Stomach (tissue), 9 donors: Measurements from ENCODE around the gene MEIOC. TPM values are rescaled to one million over a fixed set of nuclear protein-coding genes. Genes with fewer than 3 reads are reported as not detected.
"Not testable (repeated sequence)": the region's sequence is repeated elsewhere in the genome, so short reads cannot be mapped to it uniquely, and the experiment has no call there.

ENCODE experiments used
- DNase-seq, 2 donors: peaks; one replicate each; pipeline versions ENCODE4 v3.0.0 to v3.0.0-alpha.2; 2013 to 2019
- H3K27ac ChIP-seq, 5 donors: fragments of 200-600 bp in 4 of 5; sonication (generic) in 4 of 5; one replicate each; pipeline ENCODE4 v1.5.1; 2013 to 2019; ENCODE audit warnings: mild to moderate bottlenecking in 1 of 5, moderate library complexity in 1 of 5
- H3K27me3 ChIP-seq, 3 donors: fragments of 200-600 bp; sonication (generic); one replicate each; pipeline ENCODE4 v1.5.1; 2017 to 2019; ENCODE audit warnings: mixed run types in 1 of 3
- H3K36me3 ChIP-seq, 4 donors: fragments of 200-600 bp; sonication (generic); 1 replicate in 3 of 4; 2 replicates in 1 of 4; pipeline ENCODE4 v1.5.1; 2016 to 2019
- H3K4me1 ChIP-seq, 4 donors: fragments of 200-600 bp; sonication (generic); one replicate each; pipeline ENCODE4 v1.5.1; 2016 to 2019
- H3K4me3 ChIP-seq, 4 donors: fragments of 200-600 bp; sonication (generic) in 3 of 4; one replicate each; pipeline ENCODE4 v1.5.1; 2016 to 2019; ENCODE audit warnings: mild to moderate bottlenecking in 1 of 4
- H3K9me3 ChIP-seq, 4 donors: fragments of 200-600 bp; sonication (generic); one replicate each; pipeline ENCODE4 v1.5.1; 2016 to 2019
- CTCF ChIP-seq, 7 experiments: fragments of 450-650 bp in 4 of 7; fragments of 200-600 bp in 3 of 7; sonication (generic) in 3 of 7; IDR thresholded peaks; one replicate each; pipeline ENCODE4 v1.5.1; 2016 to 2019; ENCODE audit warnings: antibody characterized with exemption in 7 of 7, control low read depth in 2 of 7, mild to moderate bottlenecking in 1 of 7
- EP300 ChIP-seq: sonication (generic); formaldehyde crosslinking; IDR thresholded peaks from one replicate; pipeline ENCODE4 v1.6.1; 2017; ENCODE audit warnings: antibody characterized with exemption
- POLR2A ChIP-seq, 4 donors: fragments of 450-650 bp; IDR thresholded peaks; one replicate each; pipeline ENCODE4 v1.6.1; 2016; ENCODE audit warnings: antibody characterized with exemption in 4 of 4, control low read depth in 2 of 4, mild to moderate bottlenecking in 1 of 4, moderate library complexity in 1 of 4
- POLR2AphosphoS5 ChIP-seq, 3 donors: sonication (generic); formaldehyde crosslinking; IDR thresholded peaks; one replicate each; pipeline ENCODE4 v1.6.1; 2016; ENCODE audit warnings: antibody characterized with exemption in 3 of 3
- WGBS, 5 donors: extraction: QIAGEN DNeasy Blood & Tissue Kit in 3 of 5; methylation state at CpG; one replicate each; pipeline versions ENCODE4 v1.1.5 to v1.1.7; 2013 to 2018; 5-methylcytosine and 5-hydroxymethylcytosine counted together
- intact Hi-C: fragments of 100-400 bp; cut with DNase I; formaldehyde crosslinking; loops from one replicate; pipeline ENCODE4 v1.15.1; 2023; ENCODE audit warnings: low total_unique reads
- polyA plus RNA-seq, 3 donors: library from polyadenylated mRNA; stranded (reverse); fragments of 200-250 nt; gene quantifications; one replicate each; pipeline ENCODE4 v1.2.3, GENCODE V29; 2013
- total RNA-seq, 5 donors: library from RNA; depleted of rRNA; stranded (reverse); fragments of >200 nt; gene quantifications; one replicate each; pipeline versions ENCODE4 v1.1.0 to v1.2.3, GENCODE V29; 2014 to 2016
- donor health status: healthy with polysubstance abuse.
- donor health status: Bipolar disorder and iron deficiency.
- donor health status: healthy.

Gene MEIOC
- total and polyA plus RNA-seq, 8 donors: 0.03 TPM; not detected in 7

GRCh38 chr17:44666006-44666405 lies 9.7 kb downstream of the MEIOC start:
- no peak for TF ChIP-seq POLR2AphosphoS5 (IDR thresholded peaks at IDR 0.05)
- TF ChIP-seq CTCF (IDR thresholded peaks at IDR 0.05): no peak
- no peak for TF ChIP-seq POLR2A (IDR thresholded peaks at IDR 0.05)
- no peak for TF ChIP-seq EP300
- Histone ChIP-seq H3K4me3 (no peak overlapping the region), H3K27me3 (peaks cover 0 to 6% (median 0%) of the 10 kb centered on the region in 3 donors), H3K27ac (no peak overlapping the region), H3K36me3 (no peaks in the 10 kb centered on the region), H3K9me3 (no peaks in the 10 kb centered on the region), H3K4me1 (no peaks in the 10 kb centered on the region)
- intact Hi-C loops: no loop called here
- WGBS, 5 donors: 92 to 100% (median 95%) methylated on average over 1 of the region's 1 CpG
- no peak for DNase-seq

- Histone ChIP-seq H3K4me3 (no peak overlapping the region), H3K36me3 (peaks cover 0 to 12% (median 6%) of the 10 kb centered on the region in 4 donors), H3K27ac (no peak overlapping the region), H3K9me3 (no peaks in the 10 kb centered on the region), H3K27me3 (no peaks in the 10 kb centered on the region), H3K4me1 (no peaks in the 10 kb centered on the region)
- intact Hi-C loops: no loop called here
- TF ChIP-seq POLR2A (IDR thresholded peaks at IDR 0.05) (no peak), CTCF (IDR thresholded peaks at IDR 0.05) (peak in 3 of 7 experiments; percentile 13 to 37 (median 36))
- DNase-seq: peak in 1 of 2 donors; percentile 23
These were observed 16.3 kb downstream of the MEIOC start for GRCh38 chr17:44672479-44673093.

GRCh38 chr17:44673893-44674292 lies 17.6 kb downstream of the MEIOC start:
- no peaks in the 10 kb centered on the region for H3K9me3 ChIP-seq
- no peak overlapping the region for H3K4me3 ChIP-seq
- no peak for DNase-seq
- peaks cover 0 to 22% (median 18%) of the 10 kb centered on the region in 4 donors for H3K36me3 ChIP-seq
- no peak overlapping the region for H3K27ac ChIP-seq
- H3K27me3 ChIP-seq: no peaks in the 10 kb centered on the region
- intact Hi-C loops: no loop called here
- WGBS, 5 donors: 21 to 66% (median 51%) methylated on average over 2 of the region's 2 CpGs
- H3K4me1 ChIP-seq: no peaks in the 10 kb centered on the region
- TF ChIP-seq POLR2A (IDR thresholded peaks at IDR 0.05): no peak
- no peak for TF ChIP-seq POLR2AphosphoS5 (IDR thresholded peaks at IDR 0.05)
- no peak for TF ChIP-seq CTCF (IDR thresholded peaks at IDR 0.05)
- TF ChIP-seq EP300: no peak

GRCh38 chr17:44677136-44677535 lies 20.9 kb downstream of the MEIOC start:
- H3K36me3 ChIP-seq: peaks cover 6 to 55% (median 50%) of the 10 kb centered on the region in 4 donors
- H3K4me3 ChIP-seq: no peak overlapping the region
- intact Hi-C loops: no loop called here
- TF ChIP-seq EP300 (no peak), POLR2A (IDR thresholded peaks at IDR 0.05) (no peak), CTCF (IDR thresholded peaks at IDR 0.05) (no peak), POLR2AphosphoS5 (IDR thresholded peaks at IDR 0.05) (no peak)
- no peak overlapping the region for H3K27ac ChIP-seq
- no peaks in the 10 kb centered on the region for H3K9me3 ChIP-seq
- no peaks in the 10 kb centered on the region for H3K4me1 ChIP-seq
- DNase-seq: no peak
- 65 to 93% (median 71%) methylated on average over 2 of the region's 2 CpGs for WGBS, 5 donors
- H3K27me3 ChIP-seq: no peaks in the 10 kb centered on the region

- peaks cover 25 to 90% (median 84%) of the 10 kb centered on the region in 4 donors for H3K36me3 ChIP-seq
- WGBS, 5 donors: 78 to 90% (median 89%) methylated on average over 4 of the region's 4 CpGs
These were observed 27.0 kb downstream of the MEIOC start for GRCh38 chr17:44683303-44683702.

More at GRCh38 chr17:44683303-44683702, 27.0 kb downstream of the MEIOC start:
- DNase-seq, intact Hi-C loops, H3K4me3 ChIP-seq, H3K27me3 ChIP-seq, H3K4me1 ChIP-seq, H3K9me3 ChIP-seq, H3K27ac ChIP-seq: not testable (repeated sequence)
